Measurements from ENCODE around the gene TAS2R1. TPM values are rescaled to one million over a fixed set of nuclear protein-coding genes. Genes with fewer than 3 reads are reported as not detected.

Gene TAS2R1
- total RNA-seq, 1 donor from 2014 or later = not detected

GRCh38 chr5:9625731-9626130 lies 4.4 kb downstream of the TAS2R1 start:
- Mint-ChIP-seq H3K4me1 (peaks cover 5% of the 10 kb centered on the region), H3K27me3 (ENCODE audit: insufficient read depth, low read depth) (no peaks in the 10 kb centered on the region), H3K4me3 (no peak overlapping the region), H3K9me3 (no peaks in the 10 kb centered on the region), H3K36me3 (no peaks in the 10 kb centered on the region), H3K27ac (no peak overlapping the region)
- Histone ChIP-seq H3K4me1 (peaks cover 29% of the 10 kb centered on the region), H3K36me3 (no peaks in the 10 kb centered on the region), H3K9me3 (ENCODE audit: low read depth) (no peaks in the 10 kb centered on the region), H3K4me3 (no peak overlapping the region), H2AFZ (replicated peaks) (no peak overlapping the region), H4K20me1 (ENCODE audit: low read depth) (no peaks in the 10 kb centered on the region), H3K27me3 (no peaks in the 10 kb centered on the region), H3K79me2 (ENCODE audit: low read depth) (no peaks in the 10 kb centered on the region), H3K9ac (no peak overlapping the region), H3K27ac (no peak overlapping the region), H3F3A (ENCODE audit: low read depth) (peaks cover 13% of the 10 kb centered on the region), H3K4me2 (no peak overlapping the region)
- no peak for DNase-seq (ENCODE audit: low spot score)
- TF ChIP-seq CTCF (IDR thresholded peaks at IDR 0.05) (no peak), EZH2 (IDR thresholded peaks at IDR 0.05) (no peak), EZH2phosphoT487 (IDR thresholded peaks at IDR 0.05) (no peak)

DNA sequence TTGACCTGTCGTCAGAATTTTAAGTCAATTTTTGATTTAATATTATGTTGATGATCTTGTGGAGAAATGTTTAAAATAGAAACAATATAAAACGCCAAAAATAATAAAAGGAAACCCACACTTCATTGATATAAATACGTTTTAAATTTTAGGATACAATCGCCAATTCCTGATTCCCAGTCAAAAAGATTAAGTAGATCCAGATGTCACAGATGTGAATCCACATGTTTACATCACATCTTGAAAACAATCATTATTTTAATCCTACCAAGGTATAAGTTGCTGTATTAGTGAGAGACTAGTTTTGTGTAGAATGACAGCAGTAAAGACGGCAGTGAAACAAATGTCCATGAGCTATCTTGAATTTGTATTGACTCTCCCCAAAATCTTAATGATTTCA lies 4.9 kb downstream of the TAS2R1 start:
- no peak for DNase-seq (ENCODE audit: low spot score)
- Histone ChIP-seq H2AFZ (replicated peaks) (no peak overlapping the region), H3F3A (ENCODE audit: low read depth) (peaks cover 13% of the 10 kb centered on the region), H3K79me2 (ENCODE audit: low read depth) (no peaks in the 10 kb centered on the region), H3K4me2 (no peak overlapping the region), H3K27me3 (no peaks in the 10 kb centered on the region), H3K4me1 (peaks cover 29% of the 10 kb centered on the region), H3K36me3 (no peaks in the 10 kb centered on the region), H3K4me3 (no peak overlapping the region), H3K9me3 (ENCODE audit: low read depth) (no peaks in the 10 kb centered on the region), H3K27ac (no peak overlapping the region), H4K20me1 (ENCODE audit: low read depth) (no peaks in the 10 kb centered on the region), H3K9ac (no peak overlapping the region)
- Mint-ChIP-seq H3K4me3 (no peak overlapping the region), H3K36me3 (no peaks in the 10 kb centered on the region), H3K27ac (no peak overlapping the region), H3K27me3 (ENCODE audit: insufficient read depth, low read depth) (no peaks in the 10 kb centered on the region), H3K9me3 (no peaks in the 10 kb centered on the region), H3K4me1 (peaks cover 5% of the 10 kb centered on the region)
- TF ChIP-seq EZH2phosphoT487 (IDR thresholded peaks at IDR 0.05) = no peak
- TF ChIP-seq CTCF (IDR thresholded peaks at IDR 0.05) = no peak
- TF ChIP-seq EZH2 (IDR thresholded peaks at IDR 0.05) = no peak

GRCh38 chr5:9624196-9624947 lies 5.8 kb downstream of the TAS2R1 start:
- Mint-ChIP-seq H3K4me3 (no peak overlapping the region), H3K27ac (no peak overlapping the region), H3K27me3 (ENCODE audit: insufficient read depth, low read depth) (no peaks in the 10 kb centered on the region), H3K4me1 (peaks cover 5% of the 10 kb centered on the region), H3K36me3 (no peaks in the 10 kb centered on the region), H3K9me3 (no peaks in the 10 kb centered on the region)
- Histone ChIP-seq H3F3A (ENCODE audit: low read depth) (peaks cover 13% of the 10 kb centered on the region), H3K4me2 (no peak overlapping the region), H3K36me3 (no peaks in the 10 kb centered on the region), H3K27ac (peak overlapping the region; percentile 15), H2AFZ (replicated peaks) (no peak overlapping the region), H3K79me2 (ENCODE audit: low read depth) (no peaks in the 10 kb centered on the region), H3K27me3 (no peaks in the 10 kb centered on the region), H3K9ac (no peak overlapping the region), H3K9me3 (ENCODE audit: low read depth) (no peaks in the 10 kb centered on the region), H3K4me1 (peaks cover 29% of the 10 kb centered on the region), H4K20me1 (ENCODE audit: low read depth) (no peaks in the 10 kb centered on the region), H3K4me3 (no peak overlapping the region)
- DNase-seq (ENCODE audit: low spot score) = no peak
- TF ChIP-seq EZH2phosphoT487 (IDR thresholded peaks at IDR 0.05) (no peak), CTCF (IDR thresholded peaks at IDR 0.05) (no peak), EZH2 (IDR thresholded peaks at IDR 0.05) (no peak)

Measured in neural progenitor cell (in vitro differentiated cells).